Vagina (tissue), 2 donors: ENCODE measurements around the gene ADIG. TPM values are rescaled to one million over a fixed set of nuclear protein-coding genes. Genes with fewer than 3 reads are reported as not detected.

Source experiments
- DNase-seq, 2 donors: peaks; one replicate each; pipeline ENCODE4 v3.0.0-alpha.2; 2017; ENCODE audit errors: extremely low spot score in 2 of 2
- H3K27ac ChIP-seq: fragments of 200-600 bp; sonication (generic); one replicate; pipeline ENCODE4 v1.5.1; 2019
- H3K27me3 ChIP-seq: fragments of 200-600 bp; sonication (generic); one replicate; pipeline ENCODE4 v1.5.1; 2019
- H3K36me3 ChIP-seq, 2 donors: fragments of 200-600 bp; sonication (generic); one replicate each; pipeline ENCODE4 v1.5.1; 2017 to 2019
- H3K4me1 ChIP-seq: fragments of 200-600 bp; sonication (generic); one replicate; pipeline ENCODE4 v1.5.1; 2019
- H3K4me3 ChIP-seq, 2 donors: fragments of 200-600 bp; sonication (generic); 1 replicate in 1 of 2; 2 replicates in 1 of 2; pipeline ENCODE4 v1.5.1; 2016 to 2019
- H3K9me3 ChIP-seq: fragments of 200-600 bp; sonication (generic); one replicate; pipeline ENCODE4 v1.5.1; 2019
- POLR2A ChIP-seq, 2 donors: fragments of 450-650 bp; IDR thresholded peaks; one replicate each; pipeline ENCODE4 v1.6.1; 2017; ENCODE audit warnings: antibody characterized with exemption in 2 of 2, mild to moderate bottlenecking in 2 of 2, moderate library complexity in 2 of 2
- POLR2AphosphoS5 ChIP-seq, 2 donors: sonication (generic); formaldehyde crosslinking; IDR thresholded peaks; one replicate each; pipeline ENCODE4 v1.9.0; 2017; ENCODE audit warnings: antibody characterized with exemption in 2 of 2, mild to moderate bottlenecking in 2 of 2, low read depth in 1 of 2; ENCODE audit not compliant: insufficient read depth in 1 of 2
- intact Hi-C: fragments of 100-400 bp; cut with DNase I; formaldehyde crosslinking; loops from one replicate; pipeline ENCODE4 v1.15.1; 2023
- total RNA-seq: library from RNA; depleted of rRNA; stranded (reverse); fragments of >200 nt; gene quantifications from one replicate; pipeline ENCODE4 v1.2.3, GENCODE V29; 2016
- TF ChIP-seq, protein P1 (sequence below), 3 experiments: fragments of 450-650 bp in 2 of 3; fragments of 200-600 bp in 1 of 3; sonication (generic) in 1 of 3; IDR thresholded peaks; one replicate each; pipeline ENCODE4 v1.5.1; 2017 to 2019; ENCODE audit warnings: antibody characterized with exemption in 3 of 3, mild to moderate bottlenecking in 2 of 3, moderate library complexity in 2 of 3

Gene ADIG
- total RNA-seq, 1 donor from 2014 or later = not detected

DNA sequence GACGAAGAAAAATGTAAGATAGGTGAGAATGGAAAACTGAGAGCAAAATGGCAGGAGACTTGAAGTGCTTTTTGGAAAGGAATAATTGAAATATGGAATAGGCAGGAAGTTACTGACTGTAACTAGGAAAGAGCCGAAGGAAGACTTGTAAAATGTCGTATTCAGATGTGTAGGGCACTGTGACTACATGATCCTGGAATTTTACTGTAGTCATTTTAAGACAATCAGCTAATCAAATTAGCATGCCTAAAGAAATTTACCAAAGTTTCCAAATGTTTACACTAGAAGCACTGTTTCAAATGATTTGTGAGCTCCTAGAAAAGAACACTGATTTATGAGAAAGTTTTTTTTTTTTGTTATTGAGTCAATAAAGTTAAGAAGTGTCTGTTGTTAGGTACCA lies 21.2 kb upstream of the ADIG start:
- Histone ChIP-seq H3K27me3 (no peaks in the 10 kb centered on the region), H3K4me3 (no peak overlapping the region), H3K9me3 (no peaks in the 10 kb centered on the region), H3K27ac (no peak overlapping the region), H3K36me3 (peaks cover 0 to 56% of the 10 kb centered on the region in 2 donors), H3K4me1 (no peaks in the 10 kb centered on the region)
- intact Hi-C loops = no loop called here
- no peak for TF ChIP-seq POLR2AphosphoS5 (IDR thresholded peaks at IDR 0.05; ENCODE audit: insufficient read depth in 1 of 2, low read depth in 1 of 2)
- TF ChIP-seq, protein P1, sequence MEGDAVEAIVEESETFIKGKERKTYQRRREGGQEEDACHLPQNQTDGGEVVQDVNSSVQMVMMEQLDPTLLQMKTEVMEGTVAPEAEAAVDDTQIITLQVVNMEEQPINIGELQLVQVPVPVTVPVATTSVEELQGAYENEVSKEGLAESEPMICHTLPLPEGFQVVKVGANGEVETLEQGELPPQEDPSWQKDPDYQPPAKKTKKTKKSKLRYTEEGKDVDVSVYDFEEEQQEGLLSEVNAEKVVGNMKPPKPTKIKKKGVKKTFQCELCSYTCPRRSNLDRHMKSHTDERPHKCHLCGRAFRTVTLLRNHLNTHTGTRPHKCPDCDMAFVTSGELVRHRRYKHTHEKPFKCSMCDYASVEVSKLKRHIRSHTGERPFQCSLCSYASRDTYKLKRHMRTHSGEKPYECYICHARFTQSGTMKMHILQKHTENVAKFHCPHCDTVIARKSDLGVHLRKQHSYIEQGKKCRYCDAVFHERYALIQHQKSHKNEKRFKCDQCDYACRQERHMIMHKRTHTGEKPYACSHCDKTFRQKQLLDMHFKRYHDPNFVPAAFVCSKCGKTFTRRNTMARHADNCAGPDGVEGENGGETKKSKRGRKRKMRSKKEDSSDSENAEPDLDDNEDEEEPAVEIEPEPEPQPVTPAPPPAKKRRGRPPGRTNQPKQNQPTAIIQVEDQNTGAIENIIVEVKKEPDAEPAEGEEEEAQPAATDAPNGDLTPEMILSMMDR (IDR thresholded peaks at IDR 0.05) = no peak
- TF ChIP-seq POLR2A (IDR thresholded peaks at IDR 0.05) = no peak
- DNase-seq = no peak

DNA sequence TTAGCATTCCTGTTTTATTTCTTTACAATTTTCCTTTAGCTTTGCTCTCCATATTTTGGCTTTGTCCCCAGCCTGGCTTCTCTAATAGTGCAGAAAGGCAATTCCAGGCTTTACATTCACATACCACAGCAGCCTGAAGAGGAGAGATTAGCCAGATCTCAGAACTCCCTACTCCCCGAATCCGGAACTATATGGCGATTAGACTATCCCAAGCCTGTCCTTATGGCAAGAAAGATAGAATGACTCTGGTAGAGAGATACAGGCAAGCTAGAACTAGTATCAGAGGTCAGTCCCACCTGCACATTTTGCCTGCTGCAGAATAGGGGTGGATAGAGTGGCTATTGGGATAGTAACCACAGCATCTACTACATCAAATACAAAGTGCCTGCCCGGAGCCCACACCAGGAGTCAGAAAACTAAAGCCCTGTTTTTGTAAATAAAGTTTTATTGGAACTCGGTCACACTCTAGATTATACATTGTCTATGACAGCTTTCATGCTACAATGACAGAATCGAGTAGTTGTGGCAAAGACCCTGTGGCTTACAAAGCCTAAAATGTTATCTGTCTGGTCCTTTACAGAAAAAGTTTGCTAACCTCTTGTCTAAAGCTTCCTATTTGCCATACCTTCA lies 17.1 kb upstream of the ADIG start:
- H3K36me3 ChIP-seq = peaks cover 0 to 60% of the 10 kb centered on the region in 2 donors
- no peaks in the 10 kb centered on the region for H3K27me3 ChIP-seq
- H3K9me3 ChIP-seq = no peaks in the 10 kb centered on the region
- TF ChIP-seq POLR2AphosphoS5 (IDR thresholded peaks at IDR 0.05; ENCODE audit: insufficient read depth in 1 of 2, low read depth in 1 of 2) (no peak), POLR2A (IDR thresholded peaks at IDR 0.05) (no peak)
- TF ChIP-seq, protein P1 (IDR thresholded peaks at IDR 0.05) = no peak
- no peak overlapping the region for H3K4me3 ChIP-seq
- no peak overlapping the region for H3K27ac ChIP-seq
- intact Hi-C loops = no loop called here
- DNase-seq = no peak
- H3K4me1 ChIP-seq = no peaks in the 10 kb centered on the region

DNA sequence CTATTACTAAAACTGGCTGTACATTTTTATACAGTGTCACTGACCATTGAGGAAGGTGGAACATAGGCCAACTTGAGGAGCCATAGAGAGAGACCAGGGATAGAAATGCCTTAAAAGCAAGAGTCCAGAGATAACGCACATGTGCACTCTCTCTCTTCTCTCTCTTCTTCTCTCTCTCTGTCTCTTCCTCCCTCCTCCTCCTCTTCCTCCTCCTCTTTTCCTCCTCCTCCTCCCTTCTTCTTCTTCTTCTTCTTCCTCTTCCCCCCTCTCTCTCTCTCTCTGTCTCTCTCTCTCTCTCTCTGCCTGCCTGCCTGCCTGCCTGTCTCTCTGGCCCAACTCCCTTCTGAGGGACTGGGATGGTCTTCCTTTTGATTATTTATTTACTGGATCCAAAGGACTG lies 16.3 kb upstream of the ADIG start:
- no peaks in the 10 kb centered on the region for H3K9me3 ChIP-seq
- TF ChIP-seq POLR2A (IDR thresholded peaks at IDR 0.05) (no peak), POLR2AphosphoS5 (IDR thresholded peaks at IDR 0.05; ENCODE audit: insufficient read depth in 1 of 2, low read depth in 1 of 2) (no peak)
- TF ChIP-seq, protein P1 (IDR thresholded peaks at IDR 0.05) = no peak
- H3K4me3 ChIP-seq = no peak overlapping the region
- intact Hi-C loops = no loop called here
- no peaks in the 10 kb centered on the region for H3K4me1 ChIP-seq
- DNase-seq = no peak
- no peak overlapping the region for H3K27ac ChIP-seq
- no peaks in the 10 kb centered on the region for H3K27me3 ChIP-seq
- peaks cover 0 to 58% of the 10 kb centered on the region in 2 donors for H3K36me3 ChIP-seq

DNA sequence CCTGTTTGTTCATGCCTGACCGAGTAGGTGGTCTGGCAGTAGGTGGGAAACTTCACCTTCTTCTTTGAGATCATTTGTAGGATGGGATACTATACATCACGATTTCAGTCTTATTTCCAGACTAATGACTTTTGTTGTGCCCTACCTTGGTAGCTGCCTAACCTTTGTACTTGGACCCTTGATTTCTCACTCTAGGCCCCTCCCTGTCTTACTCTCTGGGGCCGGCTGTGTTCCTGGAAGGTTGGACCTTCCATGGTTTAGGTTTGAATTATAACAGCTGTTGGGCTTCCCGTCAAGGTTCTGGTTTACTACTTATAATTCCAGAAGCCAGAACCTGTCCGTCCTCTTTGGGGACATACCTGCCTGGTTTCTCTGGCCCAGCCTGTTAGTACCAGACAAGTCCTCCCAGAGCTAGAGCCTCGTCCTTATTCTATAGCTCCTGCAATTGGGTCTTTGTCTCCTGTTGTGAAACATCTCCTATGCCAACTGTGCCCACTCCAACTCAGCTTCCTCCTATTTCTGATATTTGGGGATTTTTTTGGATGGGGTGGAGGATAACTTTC lies 14.9 kb upstream of the ADIG start:
- no peak overlapping the region for H3K4me3 ChIP-seq
- H3K9me3 ChIP-seq = no peaks in the 10 kb centered on the region
- H3K4me1 ChIP-seq = no peaks in the 10 kb centered on the region
- DNase-seq = no peak
- H3K27ac ChIP-seq = no peak overlapping the region
- no peaks in the 10 kb centered on the region for H3K27me3 ChIP-seq
- intact Hi-C loops = no loop called here
- TF ChIP-seq, protein P1 (IDR thresholded peaks at IDR 0.05) = no peak
- TF ChIP-seq POLR2A (IDR thresholded peaks at IDR 0.05) (no peak), POLR2AphosphoS5 (IDR thresholded peaks at IDR 0.05; ENCODE audit: insufficient read depth in 1 of 2, low read depth in 1 of 2) (no peak)
- H3K36me3 ChIP-seq = peaks cover 0 to 59% of the 10 kb centered on the region in 2 donors
